ENCODE data around the gene SYNPO. TPM values are rescaled to one million over a fixed set of nuclear protein-coding genes. Genes with fewer than 3 reads are reported as not detected.

Gene SYNPO
- polyA plus RNA-seq, 1 of the 3 experiments (the other 2 are of a cell fraction), result 5.1 TPM

GRCh38 chr5:150599281-150599680, 41.2 kb upstream of the SYNPO start:
- Histone ChIP-seq H3K9me3 (no peaks in the 10 kb centered on the region), H4K20me1 (ENCODE audit: insufficient read depth) (no peaks in the 10 kb centered on the region), H3K4me1 (ENCODE audit: control insufficient read depth in 1 of 2, insufficient read depth in 2 of 2, low read depth in 1 of 2, low read length in 1 of 2) (peaks cover 37 to 87% of the 10 kb centered on the region in 2 experiments), H3K27me3 (ENCODE audit: insufficient read depth) (no peaks in the 10 kb centered on the region), H2AFZ (ENCODE audit: low read depth) (no peak overlapping the region), H3K4me2 (peak overlapping the region; percentile 84; the same call in 1 of the 2 replicates), H3K4me3 (ENCODE audit: low read depth in 2 of 2, low read length in 1 of 2) (no peak overlapping the region), H3K9ac (no peak overlapping the region), H3K27ac (ENCODE audit: low read depth in 2 of 2, low read length in 1 of 2) (peak overlapping the region; percentile 85 to 99; a peak in 3 of 4 replicates), H3K36me3 (replicated peaks in 1 of 2; ENCODE audit: control insufficient read depth in 1 of 2, insufficient read depth in 2 of 2, low read length in 1 of 2) (no peaks in the 10 kb centered on the region), H3K9me2 (no peaks in the 10 kb centered on the region), H3K79me2 (ENCODE audit: insufficient read depth) (no peaks in the 10 kb centered on the region), H3F3A (replicated peaks; ENCODE audit: insufficient read depth) (no peaks in the 10 kb centered on the region)
- CTCF ChIA-PET, result interaction anchor here (1.3 to 4.2 kb wide), 5 partner anchors 9 to 38 kb away, joined by 3 to 22 read pairs (median 5); no protein-coding TSS in a partner anchor
- TF ChIP-seq GATA2 (CRISPR knock-in tag; IDR thresholded peaks at IDR 0.05) (no peak), EP300 (IDR thresholded peaks at IDR 0.05; ENCODE audit: borderline replicate concordance in 1 of 2, low read depth in 1 of 2, low read length in 1 of 2) (no peak), JUND (IDR thresholded peaks at IDR 0.05) (no peak), TAF1 (IDR thresholded peaks at IDR 0.05; ENCODE audit: borderline replicate concordance, low read depth, low read length) (no peak), USF2 (IDR thresholded peaks at IDR 0.05; ENCODE audit: borderline replicate concordance, low read depth, low read length) (no peak), FOSL2 (IDR thresholded peaks at IDR 0.05; ENCODE audit: borderline replicate concordance, low read depth) (no peak), SIN3A (IDR thresholded peaks at IDR 0.05; ENCODE audit: borderline replicate concordance, low read depth, low read length) (no peak), NRF1 (IDR thresholded peaks at IDR 0.05; ENCODE audit: low read depth, low read length) (no peak), REST (IDR thresholded peaks at IDR 0.05; ENCODE audit: low read depth, low read length) (no peak), POLR2AphosphoS5 (IDR thresholded peaks at IDR 0.05; ENCODE audit: low read depth, low read length) (no peak), TEAD4 (IDR thresholded peaks at IDR 0.05; ENCODE audit: borderline replicate concordance, insufficient read depth) (no peak), MEF2A (IDR thresholded peaks at IDR 0.05; ENCODE audit: borderline replicate concordance, low read depth) (no peak)
- WGBS (ENCODE audit: low lambda C conversion rate), result 97% methylated on average over 5 of the region's 5 CpGs
- no peak for DNase-seq
- POLR2A ChIA-PET, result interaction anchor here (1.2 kb wide), 1 partner anchor 20 kb away, joined by 5 read pairs; no protein-coding TSS in a partner anchor

Data from SK-N-SH (cell line).